Measurements from ENCODE around the gene TNFRSF12A. TPM values are rescaled to one million over a fixed set of nuclear protein-coding genes. Genes with fewer than 3 reads are reported as not detected.
"Not testable (repeated sequence)": the region's sequence is repeated elsewhere in the genome, so short reads cannot be mapped to it uniquely, and the experiment has no call there.

The TNFRSF12A gene
- polyA plus RNA-seq, 3 donors, result 23.7 to 149 (median 50.2) TPM

DNA sequence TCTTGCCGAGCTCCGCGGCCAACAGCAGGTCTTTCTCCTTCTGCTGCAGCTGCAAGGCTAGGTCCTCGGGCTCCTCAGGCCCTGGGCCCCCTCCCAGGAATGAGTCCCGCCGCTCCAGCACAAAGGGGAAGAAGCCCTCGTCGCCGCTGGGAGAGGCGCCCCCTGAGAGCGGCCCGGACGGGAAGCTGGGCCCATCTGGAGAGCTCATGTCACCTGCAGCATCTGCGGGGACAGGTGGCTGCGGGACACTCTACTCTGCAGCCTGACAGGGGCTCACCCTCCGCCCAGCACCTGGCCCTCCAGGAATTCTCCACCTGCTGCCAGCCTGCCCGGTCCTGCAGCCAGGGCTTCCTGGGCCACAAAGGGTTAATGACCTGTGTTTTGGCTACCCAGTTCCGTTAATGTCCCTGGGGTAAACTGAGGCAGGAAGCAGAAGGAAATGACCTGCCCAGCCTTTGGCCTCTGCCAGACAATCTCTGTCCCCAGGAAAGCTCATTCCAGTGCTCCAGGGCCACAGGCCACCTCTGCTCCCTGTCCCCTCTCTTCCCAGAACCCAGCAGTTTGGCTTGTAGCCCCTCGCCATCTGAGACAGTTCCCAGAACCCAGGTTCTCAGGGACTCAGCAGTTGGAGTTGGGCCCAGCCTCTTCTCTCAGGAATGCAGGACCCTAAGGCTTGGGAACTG, 15.3 kb downstream of the TNFRSF12A start:
- no peak overlapping the region for H3K27ac ChIP-seq (ENCODE audit: low read depth, low read length)
- 34 to 43% (median 38%) methylated on average over 17 to 19 of the region's 19 CpGs for WGBS, 3 donors

DNA sequence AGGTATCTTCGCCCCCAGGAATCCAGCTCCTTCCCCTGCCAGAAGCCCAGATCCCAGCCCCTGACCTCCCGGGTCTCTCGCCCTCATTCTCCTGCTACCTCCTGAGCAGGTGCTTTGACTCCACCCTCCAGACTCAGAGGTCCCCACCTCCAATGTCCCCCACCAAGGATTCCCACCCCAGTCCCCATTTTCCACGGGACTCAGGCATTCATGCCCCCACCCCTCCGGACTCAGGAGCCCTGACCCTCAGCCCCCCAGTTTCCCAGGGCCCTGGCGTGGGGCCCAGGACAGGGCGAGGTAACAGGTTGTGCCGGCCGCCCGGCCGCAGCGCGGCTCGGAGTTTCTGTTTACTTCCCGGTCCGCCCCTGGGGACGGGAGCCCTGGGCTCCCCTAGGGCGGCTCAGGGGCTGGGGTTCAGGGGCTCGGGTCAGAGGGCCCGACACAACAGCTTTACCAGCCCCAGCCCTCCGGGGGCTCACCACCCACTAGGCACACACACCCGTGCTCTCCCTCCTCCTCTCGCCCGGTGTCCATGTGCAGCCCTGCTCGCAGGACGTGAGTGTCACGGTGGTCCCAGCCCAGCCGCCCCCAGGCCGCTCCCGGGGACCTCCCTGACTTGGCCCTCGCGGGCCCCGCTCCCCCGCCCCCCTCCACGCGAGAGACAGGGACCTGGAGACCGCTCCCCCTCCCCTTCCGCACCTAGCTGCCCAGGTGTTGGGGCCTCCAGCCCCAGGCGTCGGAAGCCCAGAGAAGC, 16.0 kb downstream of the TNFRSF12A start:
- WGBS, 3 donors, result 2 to 3% (median 2%) methylated on average over 21 to 40 of the region's 40 CpGs
- H3K27ac ChIP-seq (ENCODE audit: low read depth, low read length), result no peak overlapping the region

DNA sequence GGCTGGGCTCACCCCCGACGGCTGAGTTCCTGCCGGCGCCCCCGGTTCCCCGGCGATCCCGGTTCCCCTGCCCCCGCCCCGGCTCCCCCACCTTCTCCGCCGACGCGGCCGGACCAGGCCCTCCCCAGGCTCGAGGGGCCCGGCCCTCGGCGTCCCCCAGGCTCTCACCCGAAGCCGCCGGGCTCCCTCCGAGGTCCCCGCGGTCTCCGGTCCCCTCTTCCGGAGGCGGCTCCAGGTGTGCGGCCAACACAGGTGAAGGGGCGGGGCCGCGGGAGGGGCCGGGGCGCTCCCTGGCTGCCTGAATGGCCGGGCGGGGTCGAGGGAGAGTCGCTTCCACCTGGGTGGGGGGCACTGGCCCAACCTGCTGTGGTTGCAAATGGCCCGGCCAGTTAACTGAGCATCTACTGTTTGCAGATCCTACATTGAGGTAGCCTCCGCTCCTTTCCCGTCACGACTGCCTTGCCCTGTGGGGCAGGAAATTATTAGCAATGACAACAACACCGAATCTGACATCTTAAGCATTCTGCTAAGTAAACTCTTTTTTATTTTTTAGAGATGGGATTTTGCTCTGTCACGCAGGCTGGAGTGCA, 16.7 kb downstream of the TNFRSF12A start, which contains the start of gene BICDL2:
TSS of gene BICDL2 (minus strand) at position 219 of the 590 bp plus-strand sequence. CDS start 1,448 bp downstream, outside the sequence.
- WGBS, 3 donors, result 7 to 8% (median 7%) methylated on average over 21 to 44 of the region's 44 CpGs
- H3K27ac ChIP-seq (ENCODE audit: low read depth, low read length), result no peak within 1 kb of the TSS

DNA sequence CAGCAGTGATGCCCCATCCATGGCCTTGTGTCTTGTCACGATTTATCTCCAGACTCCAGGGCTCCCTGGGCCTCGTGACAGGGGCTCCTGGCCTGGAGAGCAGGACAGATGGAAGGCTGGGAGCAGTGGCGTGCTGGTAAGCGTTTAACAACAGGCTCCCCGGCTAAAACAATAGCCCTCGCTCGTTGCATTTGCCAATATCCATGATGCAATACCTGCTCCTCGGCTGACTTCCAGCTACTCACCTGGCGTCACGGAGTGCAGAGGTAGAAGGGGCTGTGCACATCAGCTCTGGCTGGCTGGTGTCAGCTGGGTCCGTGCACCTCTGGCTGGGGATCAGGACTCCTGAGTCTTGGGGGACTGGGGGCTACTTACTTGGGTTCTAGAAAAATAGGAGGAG, 18.1 kb downstream of the TNFRSF12A start:
- no peak overlapping the region for H3K27ac ChIP-seq (ENCODE audit: low read depth, low read length)
- 13 to 36% (median 34%) methylated on average over 11 of the region's 11 CpGs for WGBS, 3 donors

DNA sequence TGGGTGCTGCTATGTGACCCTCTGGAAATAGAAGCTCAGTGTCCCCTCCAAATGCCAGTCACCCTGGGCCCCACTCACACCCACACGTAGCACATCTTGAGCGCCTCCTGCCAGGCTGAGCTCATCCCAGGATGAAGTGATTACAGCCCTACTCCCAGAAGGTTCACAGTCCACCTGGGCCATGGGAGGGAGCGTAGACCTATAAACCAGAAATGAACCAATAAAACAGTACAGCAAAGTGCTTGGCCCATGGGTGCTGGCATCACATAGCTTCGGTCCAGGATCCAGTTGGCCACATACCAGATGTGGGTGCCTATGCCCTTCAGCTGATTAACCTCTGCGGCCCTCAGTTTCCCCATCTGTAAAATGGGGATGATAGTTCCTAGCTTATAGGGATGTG, 18.7 kb downstream of the TNFRSF12A start:
- no peak overlapping the region for H3K27ac ChIP-seq (ENCODE audit: low read depth, low read length)
- 74 to 89% (median 83%) methylated on average over 5 of the region's 5 CpGs for WGBS, 3 donors

DNA sequence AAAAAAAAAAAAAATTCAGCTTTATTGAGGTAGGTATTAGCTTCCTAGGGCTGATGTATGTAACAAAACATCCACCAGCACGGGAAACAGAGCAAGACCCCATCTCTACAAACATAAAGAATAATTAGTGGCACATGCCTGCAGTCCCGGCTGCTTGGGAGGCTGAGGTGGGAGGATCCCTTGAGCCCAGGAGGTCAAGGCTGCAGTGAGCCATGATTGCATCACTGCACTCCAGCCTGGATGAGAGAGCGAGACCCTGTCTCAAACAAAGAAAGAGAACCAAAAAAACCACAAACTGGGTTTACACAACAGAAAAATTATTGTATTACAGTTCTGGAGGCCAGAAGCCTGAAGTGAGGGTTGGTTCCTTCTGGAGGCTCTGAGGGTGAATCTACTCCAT, 22.2 kb downstream of the TNFRSF12A start:
- WGBS, 3 donors, result 74 to 94% (median 77%) methylated on average over 3 of the region's 3 CpGs
- no peak overlapping the region for H3K27ac ChIP-seq (ENCODE audit: low read depth, low read length)

DNA sequence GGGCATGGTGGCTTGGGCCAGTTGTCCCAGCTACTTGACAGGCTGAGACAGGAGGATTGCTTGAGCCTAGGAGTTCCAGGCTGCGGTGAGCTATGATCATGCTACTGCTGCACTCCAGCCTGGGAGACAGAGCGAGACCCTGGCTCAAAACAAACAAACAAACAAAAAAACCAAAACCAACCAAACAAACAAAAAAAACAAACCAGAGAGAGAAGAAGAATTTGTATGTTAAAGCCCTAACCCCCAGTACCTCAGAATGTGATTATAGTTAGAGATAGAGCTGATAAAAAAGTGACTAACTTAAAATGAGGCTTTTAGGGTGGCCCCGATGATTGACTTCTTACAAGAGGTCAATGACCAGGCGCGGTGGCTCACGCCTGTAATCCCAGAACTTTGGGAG, 24.5 kb downstream of the TNFRSF12A start:
- 91 to 94% (median 91%) methylated on average over 6 of the region's 6 CpGs for whole genome bisulfite sequencing, 3 donors
- H3K27ac ChIP-seq (ENCODE audit: low read depth, low read length), result no peak overlapping the region

DNA sequence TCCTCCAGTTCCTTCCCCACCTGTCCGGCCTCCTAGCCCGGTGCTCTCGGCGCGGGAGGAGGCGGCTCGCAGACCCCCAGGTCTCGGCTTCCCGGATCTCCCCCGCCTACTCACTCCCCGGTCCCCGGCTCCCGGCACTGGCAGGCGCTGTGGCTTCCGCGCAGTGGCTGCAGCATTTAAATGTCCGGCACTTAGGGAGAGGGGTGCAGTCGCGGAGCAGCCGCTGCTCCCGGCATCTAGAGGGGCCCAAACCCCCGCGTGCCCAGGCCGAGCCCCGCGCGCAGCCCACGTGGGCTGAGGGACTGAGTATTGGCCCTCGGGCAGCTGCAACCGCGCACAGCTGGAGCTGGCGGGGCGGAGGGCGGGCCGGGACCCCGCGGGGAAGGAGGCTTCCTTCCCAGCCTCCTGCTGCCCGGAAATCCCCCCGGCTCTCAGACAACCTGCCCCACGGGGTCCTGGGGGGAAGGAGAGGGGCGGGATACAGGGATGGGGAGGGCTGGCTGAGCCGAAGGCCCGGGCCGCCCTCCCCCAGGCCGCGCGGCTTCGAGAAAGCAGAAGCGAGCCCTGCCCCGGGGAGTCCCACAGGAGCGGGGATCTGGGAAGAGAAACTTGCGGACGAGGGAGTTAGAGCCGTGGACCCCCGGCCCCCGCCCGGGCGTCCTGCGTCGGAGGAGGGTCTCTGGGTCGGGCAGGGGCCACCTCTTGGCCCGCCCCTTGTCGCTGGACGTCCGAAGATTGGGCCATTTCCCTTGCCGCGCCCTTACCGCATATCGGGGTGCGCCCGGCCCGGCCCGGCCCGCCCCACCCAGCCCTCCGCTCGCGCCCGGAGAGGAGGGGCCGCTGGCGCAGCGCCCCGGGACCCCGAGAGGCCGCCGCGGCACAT, 25.8 kb downstream of the TNFRSF12A start, which contains the start of gene MMP25:
TSS of gene MMP25 (plus strand) at position 804 of the 883 bp plus-strand sequence. CDS start 357 bp downstream, outside the sequence.
- WGBS, 3 donors, result 1% methylated on average over 57 to 85 of the region's 86 CpGs
- no peak within 1 kb of the TSS for H3K27ac ChIP-seq (ENCODE audit: low read depth, low read length)

DNA sequence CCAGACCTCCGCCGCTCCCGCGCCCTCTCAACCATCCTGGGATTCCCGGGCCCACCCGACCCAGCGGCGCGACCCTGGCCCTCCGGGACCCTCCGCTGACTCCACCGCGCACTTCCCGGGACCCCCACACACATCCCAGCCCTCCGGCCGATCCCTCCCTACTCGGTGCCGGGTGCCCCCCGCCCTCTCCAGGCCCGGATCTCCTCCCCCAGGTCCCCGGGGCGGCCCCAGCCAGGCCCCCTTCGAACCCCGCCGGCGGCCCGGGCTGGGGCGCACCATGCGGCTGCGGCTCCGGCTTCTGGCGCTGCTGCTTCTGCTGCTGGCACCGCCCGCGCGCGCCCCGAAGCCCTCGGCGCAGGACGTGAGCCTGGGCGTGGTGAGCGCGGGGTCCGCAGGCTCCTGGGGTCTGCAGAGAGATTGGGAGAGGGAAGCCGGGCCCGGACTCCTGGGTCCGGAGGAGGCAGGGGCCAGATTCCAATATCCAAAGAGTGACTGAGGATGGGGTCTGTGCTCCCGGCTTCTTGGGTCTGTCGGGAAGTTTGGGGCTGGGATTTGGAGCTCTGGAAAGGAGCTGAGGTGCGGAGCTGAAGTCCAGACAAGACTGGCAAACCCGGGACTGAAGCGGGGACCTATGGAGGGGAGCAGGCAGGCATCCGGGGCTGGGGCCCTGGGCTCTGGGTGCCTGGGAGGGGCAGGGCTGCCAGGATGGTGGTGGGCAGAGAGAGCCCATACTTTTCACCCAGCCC, 26.6 kb downstream of the TNFRSF12A start:
- 1 to 2% (median 2%) methylated on average over 48 to 54 of the region's 54 CpGs for WGBS, 3 donors
- H3K27ac ChIP-seq (ENCODE audit: low read depth, low read length), result no peak overlapping the region

DNA sequence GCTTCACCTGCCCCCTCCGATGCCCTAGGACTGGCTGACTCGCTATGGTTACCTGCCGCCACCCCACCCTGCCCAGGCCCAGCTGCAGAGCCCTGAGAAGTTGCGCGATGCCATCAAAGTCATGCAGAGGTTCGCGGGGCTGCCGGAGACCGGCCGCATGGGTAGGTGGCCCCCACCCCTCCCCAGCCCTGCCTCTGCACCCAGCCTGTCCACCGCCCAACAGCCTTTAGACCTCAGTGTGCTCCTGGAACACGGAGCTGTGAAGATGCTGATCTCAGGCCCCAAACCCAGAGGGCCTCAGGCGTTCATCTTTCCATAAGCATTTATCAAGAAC, 27.2 kb downstream of the TNFRSF12A start:
- H3K27ac ChIP-seq (ENCODE audit: low read depth, low read length), result no peak overlapping the region

DNA sequence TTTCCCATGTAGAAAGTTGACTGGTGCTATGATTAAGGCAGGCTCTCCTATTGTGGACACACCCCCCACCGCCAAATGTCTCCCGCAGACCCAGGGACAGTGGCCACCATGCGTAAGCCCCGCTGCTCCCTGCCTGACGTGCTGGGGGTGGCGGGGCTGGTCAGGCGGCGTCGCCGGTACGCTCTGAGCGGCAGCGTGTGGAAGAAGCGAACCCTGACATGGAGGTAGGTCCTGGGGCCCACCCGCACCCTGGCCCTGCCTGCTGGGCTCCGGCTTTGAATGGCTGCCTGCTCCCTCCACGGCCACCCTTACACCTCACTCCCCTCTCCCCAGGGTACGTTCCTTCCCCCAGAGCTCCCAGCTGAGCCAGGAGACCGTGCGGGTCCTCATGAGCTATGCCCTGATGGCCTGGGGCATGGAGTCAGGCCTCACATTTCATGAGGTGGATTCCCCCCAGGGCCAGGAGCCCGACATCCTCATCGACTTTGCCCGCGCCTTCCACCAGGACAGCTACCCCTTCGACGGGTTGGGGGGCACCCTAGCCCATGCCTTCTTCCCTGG, 29.8 kb downstream of the TNFRSF12A start:
- WGBS, 3 donors, result 80 to 84% (median 83%) methylated on average over 24 to 26 of the region's 26 CpGs

More for the DNA sequence above, 27.2 kb downstream of the TNFRSF12A start:
- WGBS, 3 donors, result 19 to 22% (median 20%) methylated on average over 11 to 13 of the region's 13 CpGs

DNA sequence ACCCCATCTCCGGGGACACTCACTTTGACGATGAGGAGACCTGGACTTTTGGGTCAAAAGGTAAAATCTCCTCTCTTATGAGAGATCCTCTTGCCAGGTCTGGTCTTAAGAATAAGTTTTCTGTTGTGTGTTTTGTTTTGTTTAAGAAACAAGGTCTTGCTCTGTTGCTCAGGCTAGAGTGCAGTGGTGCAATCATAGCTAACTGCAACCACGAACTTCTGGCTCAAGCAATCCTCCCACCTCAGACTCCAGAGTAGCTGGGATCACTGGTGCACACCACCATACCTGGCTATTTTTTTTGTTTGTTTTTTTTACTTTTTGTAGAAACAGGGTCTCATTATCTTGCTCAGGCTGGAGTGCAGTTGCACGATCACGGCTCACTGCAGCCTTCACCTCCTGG, 30.3 kb downstream of the TNFRSF12A start:
- no peak overlapping the region for H3K27ac ChIP-seq (ENCODE audit: low read depth, low read length)
- 78 to 86% (median 79%) methylated on average over 5 of the region's 5 CpGs for WGBS, 3 donors

More for the DNA sequence above, 29.8 kb downstream of the TNFRSF12A start:
- H3K27ac ChIP-seq (ENCODE audit: low read depth, low read length), result no peak overlapping the region

DNA sequence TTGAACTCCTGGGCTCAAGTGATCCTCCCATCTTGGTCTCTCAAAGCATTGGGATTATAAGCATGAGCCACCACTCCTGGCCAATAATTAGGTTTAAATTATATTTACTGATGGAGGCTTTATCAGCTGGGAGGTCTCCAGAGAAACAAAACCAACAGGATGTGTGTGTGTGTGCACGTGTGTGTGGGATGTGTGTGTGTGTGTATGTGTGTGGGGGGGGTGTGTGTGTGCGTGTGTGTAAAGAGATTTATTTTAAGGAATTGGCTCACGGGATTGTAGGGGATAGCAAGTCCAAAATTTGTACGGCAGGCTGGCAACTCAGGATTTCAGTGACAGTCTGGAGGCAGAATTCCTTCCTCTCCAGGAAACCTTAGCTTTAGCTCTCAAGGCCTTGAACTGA, 30.8 kb downstream of the TNFRSF12A start:
- WGBS, 3 donors, result 18 to 36% (median 26%) methylated on average over 4 of the region's 4 CpGs
- H3K27ac ChIP-seq (ENCODE audit: low read depth, low read length), result no peak overlapping the region

DNA sequence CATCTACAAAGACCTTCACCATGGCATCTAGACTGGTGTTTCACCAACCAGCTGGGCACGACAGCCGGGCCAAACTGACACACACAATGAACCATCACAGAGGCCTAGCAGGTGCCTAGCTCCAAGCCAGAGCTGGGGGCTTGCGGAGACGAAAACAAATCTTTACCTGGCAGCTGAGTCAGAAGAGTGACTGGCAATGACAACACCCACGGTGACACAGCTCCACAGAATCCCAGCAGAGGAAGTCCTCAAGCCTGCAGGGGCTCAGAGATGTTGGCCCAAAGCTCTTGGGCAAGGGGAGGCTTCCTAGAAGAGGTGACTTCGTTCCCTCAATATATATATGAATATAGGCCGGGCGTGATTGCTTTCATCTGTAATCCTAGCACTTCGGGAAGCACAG, 31.3 kb downstream of the TNFRSF12A start:
- no peak overlapping the region for H3K27ac ChIP-seq (ENCODE audit: low read depth, low read length)
- WGBS, 3 donors, result 58 to 87% (median 68%) methylated on average over 9 of the region's 9 CpGs

DNA sequence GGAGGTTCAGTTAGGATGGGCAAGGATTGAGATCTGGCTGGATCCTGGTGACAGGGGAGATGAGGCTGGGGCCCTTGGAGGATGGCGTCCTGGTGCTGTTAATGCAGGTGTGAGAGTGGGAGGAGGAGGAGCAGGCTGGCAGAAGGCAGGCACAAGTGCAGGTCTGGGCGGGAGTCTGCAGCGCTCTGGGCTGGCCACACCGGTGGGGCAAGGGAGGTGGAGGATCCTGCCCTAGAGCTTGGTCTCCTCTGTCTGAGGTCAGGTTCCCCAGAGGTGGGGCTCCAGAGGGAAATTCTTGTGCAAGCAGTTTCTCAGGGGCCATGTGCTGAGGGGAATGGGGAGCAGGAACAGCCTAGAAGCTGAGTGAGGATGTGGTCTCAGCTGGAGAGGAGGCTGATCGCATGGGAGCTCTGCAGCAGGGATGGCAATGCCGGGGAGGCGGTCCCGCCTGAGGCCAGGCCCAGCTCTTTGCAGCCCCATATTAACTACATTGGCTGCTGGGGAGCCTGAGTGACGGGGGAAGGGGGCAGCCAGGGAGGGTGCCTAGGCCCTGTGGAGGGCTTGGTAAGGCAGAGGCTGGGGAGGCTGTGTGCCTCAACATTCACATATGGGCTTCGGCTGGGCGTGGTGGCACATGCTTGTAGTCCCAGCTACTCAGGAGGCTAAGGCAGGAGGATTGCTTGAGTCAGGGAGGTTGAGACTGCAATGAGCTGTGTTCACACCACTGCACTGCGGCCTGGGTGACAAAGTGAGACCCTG, 32.6 kb downstream of the TNFRSF12A start:
- 70 to 74% (median 73%) methylated on average over 9 to 11 of the region's 12 CpGs for WGBS, 3 donors

DNA sequence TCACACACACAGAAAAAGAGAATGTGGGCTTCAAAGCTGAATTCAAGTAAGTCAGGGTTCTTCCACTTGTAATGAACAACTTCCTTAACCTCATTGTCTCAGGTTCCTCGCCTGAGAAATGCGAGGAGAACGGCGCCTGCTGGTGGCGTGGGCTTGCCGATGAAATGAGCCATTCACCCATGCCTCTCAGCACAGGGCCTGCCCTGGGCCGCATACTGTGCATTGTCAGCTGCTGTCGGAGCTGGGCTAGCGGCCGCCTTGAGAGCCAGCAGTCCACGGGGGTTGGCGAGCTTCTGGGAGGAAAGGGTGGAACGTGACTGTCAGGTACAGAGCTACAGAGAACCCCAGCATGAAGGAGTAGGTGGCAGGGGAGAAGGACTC, 33.2 kb downstream of the TNFRSF12A start:
- not testable (repeated sequence) for H3K27ac ChIP-seq (ENCODE audit: low read depth, low read length)
- 73 to 85% (median 79%) methylated on average over 10 to 13 of the region's 13 CpGs for WGBS, 3 donors

More for the DNA sequence above, 32.6 kb downstream of the TNFRSF12A start:
- not testable (repeated sequence) for H3K27ac ChIP-seq (ENCODE audit: low read depth, low read length)

All from adipose tissue (tissue), 3 donors.